ENCODE data around the gene APEX2.
"Not testable (repeated sequence)": the region's sequence is repeated elsewhere in the genome, so short reads cannot be mapped to it uniquely, and the experiment has no call there.

DNA sequence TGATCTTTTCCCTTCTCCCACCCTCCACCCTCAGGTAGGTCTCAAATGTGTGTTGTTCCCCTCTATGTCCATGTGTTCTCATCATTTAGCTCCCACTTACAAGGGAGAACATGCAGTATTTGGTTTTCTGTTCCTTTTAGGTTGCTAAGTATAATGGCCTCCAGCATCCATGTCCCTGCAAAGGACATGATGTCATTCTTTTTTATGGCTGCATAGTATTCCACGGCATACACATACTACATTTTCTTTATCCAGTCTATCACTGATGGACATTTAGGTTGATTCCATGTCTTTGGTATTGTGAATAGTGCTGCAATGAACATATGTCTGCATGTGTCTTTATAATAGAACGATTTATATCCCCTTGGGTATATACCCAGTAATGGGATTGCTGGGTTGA is 16.9 kb upstream of the APEX2 start:
- TF ChIP-seq, protein P1, sequence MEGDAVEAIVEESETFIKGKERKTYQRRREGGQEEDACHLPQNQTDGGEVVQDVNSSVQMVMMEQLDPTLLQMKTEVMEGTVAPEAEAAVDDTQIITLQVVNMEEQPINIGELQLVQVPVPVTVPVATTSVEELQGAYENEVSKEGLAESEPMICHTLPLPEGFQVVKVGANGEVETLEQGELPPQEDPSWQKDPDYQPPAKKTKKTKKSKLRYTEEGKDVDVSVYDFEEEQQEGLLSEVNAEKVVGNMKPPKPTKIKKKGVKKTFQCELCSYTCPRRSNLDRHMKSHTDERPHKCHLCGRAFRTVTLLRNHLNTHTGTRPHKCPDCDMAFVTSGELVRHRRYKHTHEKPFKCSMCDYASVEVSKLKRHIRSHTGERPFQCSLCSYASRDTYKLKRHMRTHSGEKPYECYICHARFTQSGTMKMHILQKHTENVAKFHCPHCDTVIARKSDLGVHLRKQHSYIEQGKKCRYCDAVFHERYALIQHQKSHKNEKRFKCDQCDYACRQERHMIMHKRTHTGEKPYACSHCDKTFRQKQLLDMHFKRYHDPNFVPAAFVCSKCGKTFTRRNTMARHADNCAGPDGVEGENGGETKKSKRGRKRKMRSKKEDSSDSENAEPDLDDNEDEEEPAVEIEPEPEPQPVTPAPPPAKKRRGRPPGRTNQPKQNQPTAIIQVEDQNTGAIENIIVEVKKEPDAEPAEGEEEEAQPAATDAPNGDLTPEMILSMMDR (IDR thresholded peaks at IDR 0.05; ENCODE audit: low read depth, low read length) = not testable (repeated sequence)
- not testable (repeated sequence) for TF ChIP-seq EZH2phosphoT487 (IDR thresholded peaks at IDR 0.05; ENCODE audit: low read depth)
